ENCODE measurements around the gene TAAR9.

The TAAR9 gene

GRCh38 chr6:132537977-132538376 is at the start of gene TAAR9:
Gene TAAR9, plus strand, starts transcription at chr6:132538277. Its CDS starts 13 bp downstream, at chr6:132538290.
- no peak for DNase-seq (ENCODE audit: low read depth)

GRCh38 chr6:132489376-132489775 is 48.7 kb upstream of the TAAR9 start:
- no peak for DNase-seq (ENCODE audit: low read depth)

- no peak for DNase-seq (ENCODE audit: low read depth)
Measured at GRCh38 chr6:132490024-132490423, 48.1 kb upstream of the TAAR9 start.

- DNase-seq (ENCODE audit: low read depth): no peak
Measured at GRCh38 chr6:132490478-132491204, 47.4 kb upstream of the TAAR9 start.

GRCh38 chr6:132491303-132491702 is 46.8 kb upstream of the TAAR9 start:
- no peak for DNase-seq (ENCODE audit: low read depth)

GRCh38 chr6:132491881-132492280 is 46.2 kb upstream of the TAAR9 start:
- no peak for DNase-seq (ENCODE audit: low read depth)

- no peak for DNase-seq (ENCODE audit: low read depth)
Measured at GRCh38 chr6:132494954-132495353, 43.1 kb upstream of the TAAR9 start.

GRCh38 chr6:132495604-132496079 is 42.4 kb upstream of the TAAR9 start:
- DNase-seq (ENCODE audit: low read depth): no peak

- no peak for DNase-seq (ENCODE audit: low read depth)
Measured at GRCh38 chr6:132496519-132497180, 41.4 kb upstream of the TAAR9 start.

- no peak for DNase-seq (ENCODE audit: low read depth)
Measured at GRCh38 chr6:132498638-132499037, 39.4 kb upstream of the TAAR9 start.

GRCh38 chr6:132499757-132500156 is 38.3 kb upstream of the TAAR9 start:
- DNase-seq (ENCODE audit: low read depth): no peak

GRCh38 chr6:132504757-132505156 is 33.3 kb upstream of the TAAR9 start:
- no peak for DNase-seq (ENCODE audit: low read depth)

GRCh38 chr6:132505158-132505557 is 32.9 kb upstream of the TAAR9 start:
- no peak for DNase-seq (ENCODE audit: low read depth)

GRCh38 chr6:132506461-132506860 is 31.6 kb upstream of the TAAR9 start:
- DNase-seq (ENCODE audit: low read depth): no peak

GRCh38 chr6:132506869-132507808 is 30.9 kb upstream of the TAAR9 start:
- DNase-seq (ENCODE audit: low read depth): no peak

- DNase-seq (ENCODE audit: low read depth): no peak
Measured at GRCh38 chr6:132511210-132511830, 26.8 kb upstream of the TAAR9 start.

GRCh38 chr6:132511831-132512220 is 26.3 kb upstream of the TAAR9 start:
- DNase-seq (ENCODE audit: low read depth): no peak

- DNase-seq (ENCODE audit: low read depth): no peak
Measured at GRCh38 chr6:132512342-132512637, 25.8 kb upstream of the TAAR9 start.

GRCh38 chr6:132512638-132513632 is 25.1 kb upstream of the TAAR9 start, which contains the start of gene STX7:
Gene STX7, minus strand, starts transcription at chr6:132513116. Its CDS starts 9,586 bp downstream, at chr6:132503530.
- DNase-seq (ENCODE audit: low read depth): peak; percentile 80

GRCh38 chr6:132513831-132514545 is 24.1 kb upstream of the TAAR9 start:
- DNase-seq (ENCODE audit: low read depth): no peak
